NCI-H2196 treated with DMSO at 0.1 percent for 48 hours (cell line): Measurements from ENCODE around the gene AVP.
A peak's percentile ranks its signal among the peaks of the same experiment; 100 is the strongest.
"Not testable (repeated sequence)": the region's sequence is repeated elsewhere in the genome, so short reads cannot be mapped to it uniquely, and the experiment has no call there.

ENCODE experiments used
- DNase-seq: peaks from one replicate; lab custom pipeline; 2025; ENCODE audit not compliant: unreplicated experiment; lab: John Stamatoyannopoulos, UW

AVP gene

GRCh38 chr20:3084283-3084985 is at the start of gene AVP:
Gene AVP (minus strand): TSS chr20:3084724. CDS start chr20:3084674, 50 bp downstream.
- DNase-seq, result no peak

- no peak for DNase-seq
Observed at GRCh38 chr20:3134151-3134550, 49.6 kb upstream of the AVP start.

- no peak for DNase-seq
Observed at GRCh38 chr20:3133155-3133554, 48.6 kb upstream of the AVP start.

- DNase-seq, result no peak
Observed at GRCh38 chr20:3130051-3130600, 45.6 kb upstream of the AVP start.

GRCh38 chr20:3129094-3129493 is 44.6 kb upstream of the AVP start:
- DNase-seq, result no peak

GRCh38 chr20:3128275-3128984 is 43.9 kb upstream of the AVP start:
- no peak for DNase-seq

- no peak for DNase-seq
Observed at GRCh38 chr20:3126527-3126859, 42.0 kb upstream of the AVP start.

GRCh38 chr20:3125776-3126526 is 41.4 kb upstream of the AVP start:
- DNase-seq, result not testable (repeated sequence)

GRCh38 chr20:3124773-3125560 is 40.4 kb upstream of the AVP start:
- DNase-seq, result not testable (repeated sequence)

- not testable (repeated sequence) for DNase-seq
Observed at GRCh38 chr20:3124163-3124562, 39.6 kb upstream of the AVP start.

GRCh38 chr20:3123542-3123941 is 39.0 kb upstream of the AVP start:
- no peak for DNase-seq

GRCh38 chr20:3121955-3122610 is 37.6 kb upstream of the AVP start:
- DNase-seq, result no peak

- DNase-seq, result peak; percentile 36
Observed at GRCh38 chr20:3121271-3121911, 36.9 kb upstream of the AVP start.

- DNase-seq, result no peak
Observed at GRCh38 chr20:3119044-3119443, 34.5 kb upstream of the AVP start.

GRCh38 chr20:3117839-3118379 is 33.4 kb upstream of the AVP start:
- not testable (repeated sequence) for DNase-seq

GRCh38 chr20:3116341-3116740 is 31.8 kb upstream of the AVP start:
- DNase-seq, result no peak

GRCh38 chr20:3115190-3116107 is 30.9 kb upstream of the AVP start:
- DNase-seq, result peak; percentile 26

GRCh38 chr20:3111995-3112394 is 27.5 kb upstream of the AVP start:
- DNase-seq, result no peak

GRCh38 chr20:3111507-3111906 is 27.0 kb upstream of the AVP start:
- no peak for DNase-seq
